GM12875 (cell line): ENCODE measurements around the gene CCDC85C.

Experiments
- H3K4me3 ChIP-seq: one replicate; pipeline ENCODE4 v1.5.1; 2011; ENCODE audit warnings: low read depth, low read length, control low read depth
- CTCF ChIP-seq: IDR thresholded peaks from 2 replicates; pipeline ENCODE4 v1.5.1; 2011; ENCODE audit warnings: low read depth, mild to moderate bottlenecking, control low read depth, inconsistent platforms, low read length, moderate library complexity, borderline replicate concordance; ENCODE audit not compliant: insufficient read depth

CCDC85C gene

GRCh38 chr14:99569725-99570543, 34.1 kb downstream of the CCDC85C start:
- no peak for TF ChIP-seq CTCF
- no peak overlapping the region for H3K4me3 ChIP-seq

GRCh38 chr14:99568567-99569560, 35.1 kb downstream of the CCDC85C start:
- no peak for TF ChIP-seq CTCF
- no peak overlapping the region for H3K4me3 ChIP-seq

- H3K4me3 ChIP-seq = no peak overlapping the region
- TF ChIP-seq CTCF = no peak
These were observed 37.3 kb downstream of the CCDC85C start for GRCh38 chr14:99566390-99567354.

GRCh38 chr14:99566009-99566389, 38.0 kb downstream of the CCDC85C start:
- no peak for TF ChIP-seq CTCF
- no peak overlapping the region for H3K4me3 ChIP-seq

GRCh38 chr14:99565383-99565782, 38.6 kb downstream of the CCDC85C start:
- no peak for TF ChIP-seq CTCF
- no peak overlapping the region for H3K4me3 ChIP-seq

GRCh38 chr14:99564926-99565259, 39.1 kb downstream of the CCDC85C start:
- no peak overlapping the region for H3K4me3 ChIP-seq
- no peak for TF ChIP-seq CTCF
